HG02588 (cell line): ENCODE data around the gene USHBP1.
"Not testable (repeated sequence)": the region's sequence is repeated elsewhere in the genome, so short reads cannot be mapped to it uniquely, and the experiment has no call there.

Experiments
- ATAC-seq: cut with Tn5 transposase; IDR thresholded peaks from one replicate; pipeline ENCODE4 v1.9.1; 2021; ENCODE audit warnings: mild to moderate bottlenecking, moderate library complexity; ENCODE audit not compliant: unreplicated experiment

Gene USHBP1

DNA sequence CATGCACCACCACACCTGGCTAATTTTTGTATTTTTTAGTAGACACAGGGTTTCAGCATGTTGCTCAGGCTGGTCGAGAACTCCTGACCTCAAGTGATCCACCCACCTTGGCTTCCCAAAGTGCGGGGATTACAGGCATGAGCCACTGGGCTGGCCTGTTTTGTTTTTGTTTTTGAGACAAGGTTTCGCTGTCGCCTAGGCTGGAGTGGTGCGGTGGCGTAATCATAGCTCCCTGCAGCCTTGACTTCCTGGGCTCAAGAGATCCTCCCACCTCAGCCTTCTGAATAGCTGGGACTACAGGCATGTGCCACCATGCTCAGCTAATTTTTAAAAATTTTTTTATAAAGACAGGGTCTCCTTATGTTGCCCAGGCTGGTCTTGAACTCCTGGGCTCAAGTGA is 31.0 kb upstream of the USHBP1 start:
- not testable (repeated sequence) for ATAC-seq

DNA sequence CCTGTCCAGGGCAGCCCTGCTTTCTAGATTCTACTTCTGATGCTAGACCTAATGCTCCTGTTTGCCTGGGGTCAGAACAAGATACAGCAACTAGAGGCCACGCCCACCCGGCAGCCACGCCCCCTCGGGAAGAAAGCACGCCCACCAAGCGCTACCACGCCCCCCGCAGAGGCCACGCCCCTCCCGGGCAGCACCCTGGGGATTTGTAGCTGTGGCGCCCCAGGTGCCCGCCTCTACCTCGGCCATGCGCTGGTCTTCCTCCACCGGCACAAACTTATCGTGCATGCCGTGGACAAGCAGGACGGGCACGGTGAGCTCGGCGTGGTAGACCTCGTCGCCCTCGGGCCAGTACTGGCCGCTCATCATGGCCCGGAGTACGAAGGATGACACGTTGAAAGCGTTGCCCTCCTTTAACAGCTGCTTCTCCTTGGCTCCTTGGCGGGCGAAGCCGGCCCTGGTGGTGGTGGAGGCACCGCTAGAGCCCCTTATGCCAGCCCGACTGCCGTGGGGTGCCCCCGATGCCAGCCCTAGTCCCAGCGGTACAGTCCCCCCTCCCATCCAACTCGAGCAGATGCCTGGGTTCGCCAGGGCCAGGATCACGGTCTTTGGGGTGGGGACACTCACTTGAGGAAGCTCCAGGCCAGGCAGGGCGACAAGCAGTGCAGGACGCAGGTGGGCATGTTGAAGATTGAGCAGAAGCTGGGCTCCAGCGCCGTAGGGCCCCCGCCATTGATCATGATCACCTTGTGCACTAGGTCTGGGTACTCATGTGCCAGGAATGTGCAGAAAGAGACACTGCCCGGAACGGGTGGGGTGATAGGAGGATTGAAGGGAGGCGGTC is 29.7 kb upstream of the USHBP1 start:
- no peak for ATAC-seq

DNA sequence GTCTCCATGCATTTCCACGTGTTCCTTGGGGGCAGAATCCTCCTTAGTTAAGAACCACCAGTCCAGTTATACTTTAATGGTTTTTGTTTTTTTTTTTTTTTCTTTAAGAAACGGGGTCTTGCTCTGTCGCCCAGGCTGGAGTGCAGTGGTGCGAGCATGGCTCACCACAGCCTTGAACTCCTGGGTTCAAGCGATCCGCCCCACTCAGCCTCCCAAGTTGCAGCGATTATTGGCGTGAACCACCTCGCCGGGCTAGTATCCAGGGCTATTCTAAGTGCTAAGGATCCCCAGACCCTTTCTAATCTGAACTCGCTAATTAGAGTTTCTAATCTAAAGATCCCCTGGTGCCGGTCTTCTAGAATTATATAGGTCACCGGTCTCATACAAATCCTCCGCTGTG is 29.1 kb upstream of the USHBP1 start:
- ATAC-seq, result no peak

DNA sequence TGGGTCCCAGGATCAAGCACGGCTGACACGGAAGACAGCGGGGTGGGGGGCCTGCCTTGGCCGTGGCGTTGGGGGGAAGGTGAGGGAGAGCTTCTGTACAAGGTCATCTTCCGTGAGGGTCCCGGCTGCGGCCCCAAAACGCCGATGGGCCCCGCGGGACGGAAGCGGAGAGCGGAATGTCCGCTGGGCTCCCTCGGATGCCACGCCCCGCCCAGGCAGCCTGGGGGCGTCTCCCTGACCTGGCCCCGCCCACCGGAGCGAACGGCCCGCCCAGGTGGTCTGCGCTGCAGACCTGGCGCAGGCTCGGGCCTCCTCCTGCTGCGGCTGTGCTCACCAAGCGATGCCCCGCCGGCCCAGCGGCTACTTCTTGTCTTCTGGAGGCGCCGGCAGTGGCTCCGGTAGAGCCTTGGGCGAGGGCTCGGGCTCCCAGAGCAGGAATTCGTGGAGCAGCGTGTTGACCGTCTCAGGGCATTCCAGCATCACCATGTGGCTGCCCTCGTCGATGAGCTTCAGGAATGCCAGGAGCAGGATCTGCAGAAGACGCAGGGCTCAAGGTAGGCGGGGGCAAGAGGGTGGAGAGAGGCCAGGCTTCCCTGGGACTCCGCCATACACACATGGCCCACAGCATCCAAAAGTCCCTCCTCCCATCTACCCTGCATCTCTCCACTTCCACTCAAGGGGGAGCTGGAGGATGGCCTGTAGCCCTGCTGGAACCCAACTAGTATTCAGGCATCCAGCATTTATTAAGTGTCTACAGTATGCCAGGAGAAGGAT is 27.9 kb upstream of the USHBP1 start:
- peak; percentile 70 for ATAC-seq

DNA sequence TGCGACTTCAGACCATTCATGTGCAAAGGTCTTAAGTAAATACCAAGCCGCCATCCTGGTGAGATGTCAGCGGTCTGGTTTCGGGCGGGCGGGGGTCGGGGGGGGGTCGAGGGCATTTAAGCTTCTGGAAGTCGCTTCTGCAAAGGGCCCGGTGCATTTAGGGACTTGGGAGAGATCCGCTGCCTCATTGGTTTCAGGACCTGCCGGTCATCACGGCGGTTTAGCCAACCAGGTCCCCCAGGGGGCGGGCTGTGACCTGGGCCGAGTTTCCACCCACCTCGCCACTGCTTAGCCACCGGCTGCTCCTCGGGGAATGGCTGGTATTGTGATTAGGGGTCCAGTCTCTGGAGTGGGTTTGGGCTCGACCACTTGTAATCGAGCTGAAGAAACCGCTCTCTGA is 24.9 kb upstream of the USHBP1 start:
- no peak for ATAC-seq

DNA sequence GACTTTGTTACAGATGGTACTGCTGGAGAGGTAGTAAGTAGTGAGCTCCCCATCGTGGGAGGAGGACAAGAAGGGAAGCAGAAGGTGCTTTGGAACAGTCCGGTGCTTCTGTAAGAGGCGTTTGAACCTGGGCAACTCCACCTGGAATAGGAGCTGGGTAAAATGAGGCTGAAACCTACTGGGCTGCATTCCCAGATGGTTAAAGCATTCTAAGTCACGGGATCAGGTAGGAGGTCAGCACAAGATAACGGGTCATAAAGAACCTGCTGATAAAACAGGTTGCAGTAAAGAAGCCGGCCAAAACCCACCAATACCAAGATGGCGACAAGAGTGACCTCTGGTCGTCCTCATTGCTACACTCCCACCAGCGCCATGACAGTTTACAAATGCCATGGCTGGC is 22.2 kb upstream of the USHBP1 start:
- no peak for ATAC-seq

DNA sequence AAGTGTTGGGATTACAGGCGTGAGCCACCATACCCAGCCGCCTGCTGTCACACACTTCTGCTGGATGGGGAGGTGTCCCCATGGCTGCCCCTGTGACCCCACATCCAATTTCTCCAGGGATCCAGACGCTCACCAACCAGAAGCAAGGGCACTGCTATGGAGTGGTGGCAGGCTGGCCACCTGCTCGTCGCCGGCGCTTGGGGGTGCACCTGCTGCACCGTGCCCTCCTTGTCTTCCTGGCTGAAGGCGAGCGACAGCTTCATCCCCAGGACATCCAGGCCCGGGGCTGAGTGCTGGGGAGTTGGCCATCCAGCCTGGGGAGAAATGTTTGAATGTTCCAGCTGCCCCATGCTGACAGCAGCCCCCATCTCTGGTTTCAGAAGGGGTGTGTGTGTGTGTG is 21.7 kb upstream of the USHBP1 start:
- ATAC-seq, result no peak

DNA sequence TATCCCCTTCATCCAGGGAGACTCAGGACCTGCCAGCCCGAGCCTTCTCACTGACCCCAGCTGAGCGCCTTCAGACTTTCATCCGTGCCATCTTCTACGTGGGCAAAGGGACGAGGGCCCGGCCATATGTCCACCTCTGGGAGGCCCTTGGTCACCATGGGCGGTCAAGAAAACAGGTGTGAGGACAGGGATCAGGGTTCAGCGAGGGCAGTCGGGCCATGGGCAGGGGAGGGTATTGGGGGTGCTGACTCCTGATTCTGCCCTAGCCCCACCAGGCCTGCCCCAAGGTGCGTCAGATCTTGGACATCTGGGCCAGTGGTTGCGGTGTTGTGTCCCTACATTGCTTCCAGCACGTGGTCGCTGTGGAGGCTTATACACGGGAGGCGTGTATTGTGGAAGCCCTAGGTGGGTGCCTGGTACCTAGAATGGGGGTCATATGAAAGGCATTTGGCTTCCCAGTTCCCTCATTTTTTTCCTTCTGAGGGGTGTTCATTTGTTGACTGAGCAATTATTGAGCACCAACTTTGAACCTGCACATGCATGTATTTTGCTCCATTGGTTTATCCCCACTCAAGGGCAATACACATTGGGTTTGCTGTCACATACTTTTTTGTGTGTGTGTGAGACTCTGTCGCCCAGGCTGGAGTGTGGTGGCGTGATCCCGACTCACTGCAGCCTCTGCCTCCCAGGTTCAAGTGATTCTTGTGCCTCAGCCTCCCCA is 21.0 kb upstream of the USHBP1 start:
- ATAC-seq, result no peak

DNA sequence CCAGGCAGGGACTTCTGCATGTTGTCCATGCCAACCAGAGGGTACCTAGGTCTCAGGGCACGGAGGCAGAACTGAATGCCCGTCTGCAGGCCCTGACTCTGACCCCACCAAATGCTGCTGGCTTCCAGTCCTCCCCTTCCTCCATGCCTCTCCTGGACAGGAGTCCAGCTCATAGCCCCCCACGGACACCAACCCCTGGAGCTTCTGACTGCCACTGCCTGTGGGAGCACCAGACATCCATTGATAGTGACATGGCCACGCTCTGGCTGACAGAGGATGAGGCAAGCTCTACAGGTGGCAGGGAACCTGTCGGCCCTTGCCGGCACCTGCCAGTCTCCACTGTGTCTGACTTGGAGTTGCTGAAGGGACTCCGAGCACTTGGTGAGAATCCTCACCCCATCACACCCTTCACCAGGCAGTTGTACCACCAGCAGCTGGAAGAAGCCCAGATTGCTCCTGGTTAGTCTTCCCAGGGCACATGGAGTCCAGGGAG is 19.0 kb upstream of the USHBP1 start:
- ATAC-seq, result no peak

DNA sequence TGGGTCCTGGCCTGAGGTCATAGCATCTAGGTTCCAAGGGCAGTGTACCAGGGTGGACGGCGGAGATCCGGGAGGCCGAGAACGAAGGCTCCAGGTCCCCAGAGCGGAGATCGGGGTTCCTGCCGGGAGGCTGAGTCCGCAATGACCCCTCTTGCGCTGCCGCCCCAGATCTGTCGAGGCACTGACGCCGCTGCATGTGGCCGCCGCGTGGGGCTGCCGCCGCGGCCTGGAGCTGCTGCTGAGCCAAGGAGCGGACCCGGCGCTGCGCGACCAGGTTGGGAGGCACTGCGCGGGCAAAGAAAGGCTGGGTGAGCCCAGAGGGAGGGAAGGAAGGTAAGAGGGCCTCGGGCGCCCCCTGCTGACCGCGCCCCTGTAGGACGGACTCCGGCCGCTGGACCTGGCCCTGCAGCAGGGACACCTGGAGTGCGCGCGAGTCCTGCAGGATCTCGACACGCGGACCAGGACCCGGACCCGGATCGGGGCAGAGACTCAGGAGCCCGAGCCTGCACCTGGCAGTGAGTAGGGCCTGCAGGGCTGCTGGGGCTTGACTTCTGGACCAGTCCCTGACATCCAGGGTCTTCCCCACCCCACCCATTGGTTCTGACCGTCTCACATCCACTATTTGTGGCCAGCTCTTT is 18.1 kb upstream of the USHBP1 start:
- peak; percentile 65 for ATAC-seq

DNA sequence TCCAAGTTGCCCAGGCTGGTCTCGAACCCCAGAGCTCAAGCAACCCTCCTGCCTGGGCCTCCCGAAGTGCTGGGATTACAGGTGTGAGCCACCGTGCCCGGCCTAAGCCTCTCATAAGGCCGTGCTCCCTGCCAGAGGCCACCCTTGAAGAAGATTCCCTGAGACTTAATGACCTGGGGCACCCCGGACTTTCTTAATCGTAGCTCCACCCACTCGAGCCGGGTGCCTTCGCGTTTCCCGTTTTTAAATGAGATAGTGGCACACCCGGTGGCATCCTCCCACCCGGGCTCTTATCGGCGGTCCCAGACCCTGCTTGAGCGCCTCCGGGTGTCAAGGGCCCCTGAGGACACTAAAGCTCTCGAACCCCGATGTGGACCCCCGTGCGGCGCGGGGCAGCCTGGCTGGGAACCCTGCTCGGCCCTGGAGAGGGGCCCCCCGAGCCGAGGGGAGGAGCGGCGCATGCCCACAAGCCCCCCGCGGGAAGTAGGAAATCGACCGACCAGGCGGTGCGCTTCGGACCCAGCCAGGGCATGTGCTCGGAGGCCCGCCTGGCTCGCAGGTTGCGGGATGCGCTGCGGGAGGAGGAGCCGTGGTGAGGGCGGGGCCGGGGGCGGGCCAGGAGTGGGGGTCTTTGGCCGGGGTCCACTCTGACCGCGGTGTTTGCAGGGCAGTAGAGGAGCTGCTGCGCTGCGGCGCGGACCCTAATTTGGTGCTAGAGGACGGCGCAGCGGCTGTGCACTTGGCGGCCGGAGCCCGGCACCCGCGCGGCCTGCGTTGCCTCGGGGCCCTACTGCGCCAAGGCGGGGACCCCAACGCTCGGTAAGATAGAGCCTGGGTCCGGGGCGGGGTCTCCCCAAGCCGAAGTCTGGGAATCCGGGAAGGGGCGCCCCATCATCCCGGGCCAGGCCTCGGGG is 17.1 kb upstream of the USHBP1 start, which contains the start of gene ANKLE1:
TSS of gene ANKLE1 (plus strand) at position 511 of the 914 bp plus-strand sequence. CDS start at position 531, 20 bp downstream.
- ATAC-seq, result no peak

DNA sequence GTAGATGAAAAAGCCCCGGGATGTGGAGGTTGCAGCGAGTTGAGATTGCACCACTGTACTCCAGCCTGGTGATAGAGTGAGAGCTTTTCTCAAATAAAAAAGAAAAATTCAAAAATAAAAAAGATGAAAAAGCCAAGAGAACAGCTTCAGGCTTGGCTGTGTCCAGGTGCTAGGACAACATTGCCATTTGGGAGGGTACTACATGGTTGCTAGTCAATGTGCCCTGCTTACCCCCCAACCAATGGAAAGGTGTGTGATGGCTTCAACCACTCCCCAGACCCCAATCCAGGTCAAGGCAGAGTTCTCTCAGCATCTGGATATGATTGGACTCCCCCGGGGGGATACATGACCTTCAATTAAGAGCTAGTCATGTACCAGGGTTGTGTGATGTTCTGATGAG is 14.9 kb upstream of the USHBP1 start:
- no peak for ATAC-seq

DNA sequence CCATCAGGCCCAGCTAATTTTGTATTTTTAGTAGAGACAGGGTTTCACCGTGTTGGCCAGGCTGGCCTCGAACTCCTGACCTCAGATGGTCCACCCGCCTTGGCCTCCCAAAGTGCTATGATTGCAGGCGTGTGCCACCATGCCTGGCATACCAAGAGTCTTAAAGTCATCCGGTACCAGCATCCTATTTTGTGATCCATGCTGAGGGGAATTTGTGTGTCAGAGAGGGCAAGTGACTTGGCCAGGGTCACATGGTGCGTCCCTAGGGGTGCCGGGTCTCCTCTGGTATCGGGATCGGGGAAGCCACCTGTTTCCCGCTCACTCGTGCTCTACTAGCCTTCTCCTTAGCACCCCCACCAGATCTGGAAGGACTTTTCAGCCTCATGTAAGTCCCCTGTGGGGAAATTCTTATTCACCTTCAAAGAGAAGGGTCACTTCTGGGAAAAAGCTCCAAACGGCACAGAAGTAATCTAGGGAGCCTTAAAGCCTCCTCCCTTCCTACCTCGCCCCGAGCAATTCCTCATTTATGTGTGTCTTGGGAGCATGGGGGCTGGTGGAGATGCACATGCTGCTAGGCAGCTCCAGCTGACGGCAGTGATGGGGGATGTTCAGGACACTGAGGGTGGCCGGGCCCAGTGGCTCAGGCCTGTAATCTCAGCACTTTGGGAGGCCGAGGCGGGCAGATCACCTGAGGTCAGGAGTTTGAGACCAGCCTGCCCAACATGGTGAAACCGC is 11.1 kb upstream of the USHBP1 start:
- no peak for ATAC-seq

DNA sequence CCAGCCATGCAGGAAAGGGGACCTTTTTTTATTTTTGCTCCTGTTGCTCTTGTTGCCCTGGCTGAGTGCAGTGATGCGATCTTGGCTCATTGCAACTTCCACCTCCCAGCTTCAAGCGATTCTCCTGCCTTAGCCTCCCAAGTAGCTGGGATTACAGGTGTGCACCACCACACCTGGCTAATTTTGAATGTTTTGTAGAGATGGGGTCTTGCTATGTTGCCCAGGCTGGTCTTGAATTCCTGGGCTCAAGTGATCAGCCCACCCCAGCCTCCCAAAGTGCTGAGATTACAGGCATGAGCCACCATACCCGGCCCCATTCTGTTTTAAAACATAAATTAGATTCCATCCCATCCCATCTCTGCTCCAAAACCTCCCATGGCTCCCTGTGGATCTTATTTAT is 10.3 kb upstream of the USHBP1 start:
- not testable (repeated sequence) for ATAC-seq

DNA sequence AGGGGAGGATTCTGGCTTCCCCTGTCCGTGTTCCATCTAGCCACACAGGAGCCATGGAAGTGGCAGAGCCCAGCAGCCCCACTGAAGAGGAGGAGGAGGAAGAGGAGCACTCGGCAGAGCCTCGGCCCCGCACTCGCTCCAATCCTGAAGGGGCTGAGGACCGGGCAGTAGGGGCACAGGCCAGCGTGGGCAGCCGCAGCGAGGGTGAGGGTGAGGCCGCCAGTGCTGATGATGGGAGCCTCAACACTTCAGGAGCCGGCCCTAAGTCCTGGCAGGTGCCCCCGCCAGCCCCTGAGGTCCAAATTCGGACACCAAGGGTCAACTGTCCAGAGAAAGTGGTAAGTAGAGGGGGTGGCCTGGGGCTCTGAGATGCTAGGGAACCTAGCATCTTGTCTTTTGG is 4.2 kb upstream of the USHBP1 start:
- no peak for ATAC-seq

DNA sequence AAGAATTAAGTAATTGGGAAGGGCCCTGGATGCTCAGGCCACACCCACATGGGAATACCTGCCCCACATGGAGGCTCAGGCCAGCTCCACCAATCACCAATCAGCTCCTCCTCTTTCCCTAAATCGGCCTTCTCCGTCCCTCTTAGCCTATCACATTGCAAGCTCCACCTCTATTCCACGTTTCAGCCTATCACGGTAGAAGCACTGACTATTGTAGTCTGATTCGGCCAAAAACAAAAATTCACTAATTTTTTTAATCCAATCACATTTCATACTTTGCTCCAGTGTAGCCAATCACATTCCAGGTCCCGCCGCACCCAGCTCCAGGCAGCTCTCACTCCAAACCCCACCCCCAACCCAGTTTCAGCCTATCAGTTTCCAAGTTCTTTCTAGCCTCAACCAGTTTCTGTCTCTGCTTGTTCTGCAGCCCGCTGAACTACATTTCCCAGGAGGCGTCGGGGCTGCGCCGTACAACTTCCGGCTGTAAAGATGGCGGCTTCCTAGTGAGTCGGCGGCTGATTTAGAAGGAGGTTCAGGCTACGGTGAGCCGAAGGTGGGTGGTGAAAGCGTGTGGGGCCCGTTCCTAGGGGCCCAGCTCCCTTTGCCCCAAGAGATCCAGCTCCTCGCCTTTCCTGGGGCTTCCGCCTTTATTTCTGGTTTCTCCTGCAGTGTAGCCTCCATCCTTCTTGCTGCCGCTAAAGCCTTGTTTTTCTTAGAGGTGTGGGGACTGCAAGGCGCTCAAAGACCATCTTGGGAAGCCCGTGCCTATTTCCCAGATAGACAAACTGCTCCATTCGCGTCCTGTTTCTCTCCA is 2.6 kb upstream of the USHBP1 start, which contains the start of gene BABAM1:
TSS of gene BABAM1 (plus strand) at position 469 of the 814 bp plus-strand sequence. CDS start 1,364 bp downstream, outside the sequence.
- peak; percentile 88 for ATAC-seq

DNA sequence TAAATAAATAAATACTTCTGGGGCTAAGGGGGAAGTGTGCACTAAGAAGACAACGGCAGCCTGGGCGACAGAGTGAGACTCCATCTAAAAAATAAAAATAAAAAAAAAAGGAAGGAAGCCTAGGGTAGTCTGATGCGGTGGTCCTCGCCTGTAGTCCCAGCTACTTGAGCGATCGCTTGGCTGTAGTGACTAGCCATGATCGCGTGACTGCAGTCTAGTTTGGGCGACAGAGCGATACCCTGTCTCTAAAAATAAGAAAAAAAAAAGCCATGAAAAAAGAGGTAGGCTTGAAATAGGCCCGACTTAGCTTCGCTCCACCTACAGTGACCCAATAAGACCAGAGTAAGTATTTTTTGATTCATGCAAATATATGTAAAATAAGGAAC is 2.0 kb upstream of the USHBP1 start:
- ATAC-seq, result peak; percentile 15

DNA sequence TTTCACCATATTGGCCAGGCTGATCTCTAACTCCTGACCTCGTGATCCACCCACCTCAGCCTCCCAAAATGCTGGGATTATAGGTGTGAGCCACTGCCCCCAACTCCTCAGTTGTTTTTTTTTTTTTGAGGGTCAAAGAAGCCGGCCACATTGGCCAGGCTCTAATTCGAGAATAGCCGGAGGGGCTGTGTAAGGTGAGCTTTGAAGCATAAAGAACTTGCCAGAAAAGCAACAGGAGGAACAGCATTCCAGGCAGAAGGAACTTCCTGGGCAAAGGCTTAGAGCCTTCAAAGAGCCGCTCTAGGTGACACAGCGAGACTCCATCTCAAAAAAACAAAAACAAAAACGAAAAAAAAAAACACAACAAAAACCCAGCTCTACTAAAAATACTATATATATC is 1.5 kb upstream of the USHBP1 start:
- no peak for ATAC-seq
